NB4 (cell line): Measurements from ENCODE around the gene ITGA6.

ENCODE experiments used
- DNase-seq: peaks from one replicate; pipeline ENCODE4 v3.0.0; 2010; ENCODE audit warnings: low read depth
- H3K4me3 ChIP-seq: one replicate; pipeline ENCODE4 v1.5.1; 2011; ENCODE audit warnings: mild to moderate bottlenecking, low read depth, low read length, moderate library complexity
- MAX ChIP-seq: IDR thresholded peaks from 2 replicates; pipeline ENCODE4 v1.6.1; 2011; ENCODE audit warnings: low read depth, low read length
- MYC ChIP-seq: IDR thresholded peaks from 2 replicates; pipeline ENCODE4 v1.6.1; 2011; ENCODE audit warnings: low read depth, low read length
- POLR2A ChIP-seq: IDR thresholded peaks from 2 replicates; pipeline ENCODE4 v1.6.1; 2011; ENCODE audit warnings: mild to moderate bottlenecking; ENCODE audit not compliant: insufficient read length; ENCODE audit errors: extremely low read depth
- TF ChIP-seq, protein P1 (sequence below): IDR thresholded peaks from one replicate; pipeline ENCODE4 v1.5.1; 2012; ENCODE audit warnings: low read depth, low read length

ITGA6 gene

DNA sequence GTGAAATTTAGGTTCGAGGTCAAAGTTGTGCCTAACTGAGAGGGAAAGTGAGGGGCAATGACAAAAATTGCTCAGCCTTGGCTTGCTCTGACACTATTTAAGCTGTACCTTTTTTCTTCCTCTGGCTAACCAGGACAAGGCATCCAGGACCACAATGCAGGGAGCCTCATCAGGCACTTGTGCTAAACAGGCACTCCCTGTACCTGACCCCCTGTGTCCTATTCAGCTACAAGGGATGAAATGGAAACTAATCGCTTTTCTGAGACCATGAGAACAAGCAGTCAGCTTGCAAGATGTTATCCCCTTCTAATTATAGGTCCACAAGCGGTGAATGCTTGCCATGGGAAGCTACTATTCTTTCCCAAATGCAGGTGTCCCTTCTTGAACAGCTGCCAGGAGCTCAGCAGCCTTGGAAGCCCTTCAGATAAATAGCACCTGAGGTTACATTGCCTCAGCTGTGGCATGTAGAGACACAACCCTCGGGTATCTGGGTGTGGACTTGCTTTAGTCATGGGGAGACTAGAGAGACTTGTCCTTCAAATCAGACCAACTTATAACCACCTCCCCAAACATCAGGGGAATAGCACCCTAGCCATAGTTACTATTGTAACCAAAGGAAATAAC, 19.1 kb upstream of the ITGA6 start:
- no peak overlapping the region for H3K4me3 ChIP-seq
- TF ChIP-seq, protein P1, sequence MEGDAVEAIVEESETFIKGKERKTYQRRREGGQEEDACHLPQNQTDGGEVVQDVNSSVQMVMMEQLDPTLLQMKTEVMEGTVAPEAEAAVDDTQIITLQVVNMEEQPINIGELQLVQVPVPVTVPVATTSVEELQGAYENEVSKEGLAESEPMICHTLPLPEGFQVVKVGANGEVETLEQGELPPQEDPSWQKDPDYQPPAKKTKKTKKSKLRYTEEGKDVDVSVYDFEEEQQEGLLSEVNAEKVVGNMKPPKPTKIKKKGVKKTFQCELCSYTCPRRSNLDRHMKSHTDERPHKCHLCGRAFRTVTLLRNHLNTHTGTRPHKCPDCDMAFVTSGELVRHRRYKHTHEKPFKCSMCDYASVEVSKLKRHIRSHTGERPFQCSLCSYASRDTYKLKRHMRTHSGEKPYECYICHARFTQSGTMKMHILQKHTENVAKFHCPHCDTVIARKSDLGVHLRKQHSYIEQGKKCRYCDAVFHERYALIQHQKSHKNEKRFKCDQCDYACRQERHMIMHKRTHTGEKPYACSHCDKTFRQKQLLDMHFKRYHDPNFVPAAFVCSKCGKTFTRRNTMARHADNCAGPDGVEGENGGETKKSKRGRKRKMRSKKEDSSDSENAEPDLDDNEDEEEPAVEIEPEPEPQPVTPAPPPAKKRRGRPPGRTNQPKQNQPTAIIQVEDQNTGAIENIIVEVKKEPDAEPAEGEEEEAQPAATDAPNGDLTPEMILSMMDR = no peak
- TF ChIP-seq POLR2A = no peak
- no peak for TF ChIP-seq MAX
- no peak for TF ChIP-seq MYC
- no peak for DNase-seq

DNA sequence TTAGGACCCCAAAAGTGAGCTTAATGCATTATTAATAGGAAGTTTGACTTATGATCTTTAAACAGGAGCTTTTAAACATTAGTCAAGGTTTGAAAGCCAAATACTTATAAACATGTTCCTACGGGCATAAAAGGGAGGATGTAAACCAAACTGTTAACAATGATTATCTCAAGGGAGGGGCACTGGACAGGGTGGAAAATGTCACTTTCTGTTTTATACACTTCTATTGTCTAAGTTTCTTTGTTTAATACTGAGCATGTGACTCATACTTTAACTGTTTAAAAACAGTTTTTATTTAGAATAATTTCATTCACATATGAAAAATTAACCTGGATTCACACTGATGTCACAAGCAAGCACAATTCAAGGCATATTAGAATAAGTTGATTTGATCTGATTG, 18.3 kb upstream of the ITGA6 start:
- no peak for TF ChIP-seq POLR2A
- TF ChIP-seq, protein P1 = no peak
- TF ChIP-seq MYC = no peak
- TF ChIP-seq MAX = no peak
- DNase-seq = no peak
- H3K4me3 ChIP-seq = no peak overlapping the region

DNA sequence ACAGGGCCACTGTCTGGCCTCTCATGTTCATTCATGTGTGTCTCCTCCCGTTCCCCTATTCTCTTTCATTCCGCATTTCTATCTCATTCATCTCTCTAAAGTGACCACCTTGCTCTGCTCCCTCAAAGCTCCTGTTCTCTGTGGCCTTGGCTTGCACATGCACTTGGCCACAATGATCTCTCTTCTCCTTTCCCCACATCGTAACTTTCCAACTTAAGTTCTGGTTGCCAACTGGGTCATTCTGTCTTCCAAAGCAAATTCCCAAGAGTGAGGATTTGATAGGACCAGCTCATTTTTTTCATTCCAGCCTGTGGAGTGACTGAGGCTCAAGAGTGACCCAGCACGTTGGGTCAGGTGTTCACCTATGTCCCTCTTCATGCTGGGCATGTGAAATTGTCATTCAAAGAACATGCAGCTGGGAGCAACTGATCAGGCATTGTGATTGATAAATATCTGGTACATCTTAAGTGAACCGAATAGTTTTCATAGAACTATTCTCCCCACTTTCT, 14.3 kb upstream of the ITGA6 start:
- TF ChIP-seq, protein P1 = no peak
- TF ChIP-seq MAX = no peak
- no peak for TF ChIP-seq MYC
- TF ChIP-seq POLR2A = no peak
- DNase-seq = no peak

GRCh38 chr2:172415157-172415864, 12.1 kb upstream of the ITGA6 start:
- no peak overlapping the region for H3K4me3 ChIP-seq
- no peak for TF ChIP-seq MAX
- no peak for TF ChIP-seq POLR2A
- no peak for TF ChIP-seq MYC
- DNase-seq = no peak

More for the DNA sequence above, 14.3 kb upstream of the ITGA6 start:
- H3K4me3 ChIP-seq = no peak overlapping the region

GRCh38 chr2:172415865-172416183, 11.6 kb upstream of the ITGA6 start:
- DNase-seq = no peak
- no peak overlapping the region for H3K4me3 ChIP-seq
- no peak for TF ChIP-seq MAX
- no peak for TF ChIP-seq POLR2A
- TF ChIP-seq, protein P1 = no peak
- no peak for TF ChIP-seq MYC

DNA sequence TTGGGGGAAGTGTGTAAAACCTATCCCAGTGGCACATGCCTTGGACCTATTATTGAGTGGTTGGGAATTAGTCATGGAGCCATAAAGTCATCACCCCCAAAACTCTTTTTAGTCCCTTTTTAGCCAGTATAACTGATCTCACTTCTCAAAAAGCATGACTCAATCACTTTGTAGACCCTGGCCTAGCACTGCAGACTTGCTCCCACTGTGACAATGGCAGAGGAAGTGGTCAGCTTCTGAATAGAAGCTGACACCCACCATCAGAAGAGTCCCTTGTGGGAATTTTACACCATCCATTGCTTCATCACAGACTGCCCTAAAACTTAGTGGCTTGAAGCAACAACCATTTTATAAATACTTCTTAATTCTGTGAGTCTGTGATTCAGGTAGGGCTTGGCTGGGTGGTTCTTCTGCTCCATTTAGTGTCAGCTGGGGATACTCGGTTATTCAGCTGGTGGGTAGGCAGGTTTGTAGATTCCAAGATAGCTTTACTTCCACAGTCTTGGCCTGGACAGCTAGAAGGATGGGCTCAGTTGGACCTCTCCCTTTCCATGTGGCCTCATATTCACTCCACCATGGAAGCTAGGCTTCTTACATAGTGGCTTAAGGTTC, 10.8 kb upstream of the ITGA6 start:
- H3K4me3 ChIP-seq = no peak overlapping the region
- no peak for TF ChIP-seq POLR2A
- TF ChIP-seq MAX = no peak
- peak; percentile 71; the same call in 1 of the 2 replicates for TF ChIP-seq MYC
- peak; percentile 95 for DNase-seq
